H9 (cell line): Measurements from ENCODE around the gene EDEM1. TPM values are rescaled to one million over a fixed set of nuclear protein-coding genes. Genes with fewer than 3 reads are reported as not detected.

Experiments
- DNase-seq: peaks from one replicate; pipeline ENCODE4 v3.0.0-alpha.2; 2017
- H2AFZ ChIP-seq: one replicate; pipeline ENCODE4 v1.6.1; 2013; ENCODE audit warnings: mild to moderate bottlenecking, low read length, control low read depth, moderate library complexity
- H2AK5ac ChIP-seq: 2 replicates; pipeline ENCODE4 v1.6.1; 2013; ENCODE audit warnings: low read length, control low read depth, mixed read lengths; ENCODE audit not compliant: insufficient read length
- H2BK120ac ChIP-seq: one replicate; pipeline ENCODE4 v1.6.1; 2013; ENCODE audit warnings: low read depth, mild to moderate bottlenecking, low read length, control low read depth, inconsistent platforms; ENCODE audit not compliant: poor library complexity, severe bottlenecking
- H2BK12ac ChIP-seq: 2 replicates; pipeline ENCODE4 v1.6.1; 2013; ENCODE audit warnings: low read length, control low read depth, mixed read lengths, low read depth; ENCODE audit not compliant: insufficient read length
- H2BK15ac ChIP-seq: 2 replicates; pipeline ENCODE4 v1.6.1; 2013; ENCODE audit warnings: low read depth, low read length, control low read depth
- H2BK20ac ChIP-seq: one replicate; pipeline ENCODE4 v1.6.1; 2013; ENCODE audit warnings: low read depth, mild to moderate bottlenecking, low read length, control low read depth, inconsistent platforms; ENCODE audit not compliant: poor library complexity, severe bottlenecking
- H2BK5ac ChIP-seq: 2 replicates; pipeline ENCODE4 v1.6.1; 2013; ENCODE audit warnings: low read length, control low read depth, mixed read lengths; ENCODE audit not compliant: insufficient read length
- H3K14ac ChIP-seq: 2 replicates; pipeline ENCODE4 v1.6.1; 2013; ENCODE audit warnings: low read length, control low read depth; ENCODE audit not compliant: insufficient read depth
- H3K18ac ChIP-seq: 2 replicates; pipeline ENCODE4 v1.6.1; 2013; ENCODE audit warnings: low read depth, mild to moderate bottlenecking, mixed read lengths, low read length, control low read depth; ENCODE audit not compliant: insufficient read length
- H3K23ac ChIP-seq: 2 replicates; pipeline ENCODE4 v1.6.1; 2013; ENCODE audit warnings: low read length, control low read depth, mixed read lengths, low read depth; ENCODE audit not compliant: insufficient read length
- H3K23me2 ChIP-seq: 2 replicates; pipeline ENCODE4 v1.6.1; 2013; ENCODE audit warnings: low read depth, mild to moderate bottlenecking, mixed read lengths, low read length, control low read depth; ENCODE audit not compliant: insufficient read length, poor library complexity, severe bottlenecking
- H3K27ac ChIP-seq: 2 replicates; pipeline ENCODE4 v1.5.1; 2013; ENCODE audit warnings: low read length, control low read depth, mixed read lengths, low read depth; ENCODE audit not compliant: insufficient read length
- H3K27me3 ChIP-seq: 2 replicates; pipeline ENCODE4 v1.6.1; 2013; ENCODE audit warnings: low read length, control low read depth, inconsistent platforms; ENCODE audit not compliant: insufficient read depth
- H3K4ac ChIP-seq: 2 replicates; pipeline ENCODE4 v1.6.1; 2013; ENCODE audit warnings: low read depth, mild to moderate bottlenecking, control low read depth, inconsistent platforms, low read length, moderate library complexity
- H3K4me1 ChIP-seq: 2 replicates; pipeline ENCODE4 v1.6.1; 2013; ENCODE audit warnings: low read length, control low read depth, inconsistent platforms; ENCODE audit not compliant: insufficient read depth
- H3K4me2 ChIP-seq: 2 replicates; pipeline ENCODE4 v1.6.1; 2013; ENCODE audit warnings: low read length, control low read depth, mixed read lengths; ENCODE audit not compliant: insufficient read length, insufficient read depth
- H3K56ac ChIP-seq: 2 replicates; pipeline ENCODE4 v1.6.1; 2013; ENCODE audit warnings: low read depth, mild to moderate bottlenecking, mixed read lengths, low read length, control low read depth; ENCODE audit not compliant: insufficient read length
- H3K79me1 ChIP-seq: 2 replicates; pipeline ENCODE4 v1.6.1; 2013; ENCODE audit warnings: low read depth, mild to moderate bottlenecking, moderate library complexity, low read length, control low read depth, inconsistent platforms; ENCODE audit not compliant: insufficient read depth, poor library complexity, severe bottlenecking
- H3K79me2 ChIP-seq: 2 replicates; pipeline ENCODE4 v1.6.1; 2013; ENCODE audit warnings: low read length, control low read depth, inconsistent platforms; ENCODE audit not compliant: insufficient read depth
- H3K9ac ChIP-seq: 2 replicates; pipeline ENCODE4 v1.6.1; 2013; ENCODE audit warnings: low read length, control low read depth, mixed read lengths; ENCODE audit not compliant: insufficient read length; ENCODE audit errors: extremely low read depth
- H3K9me3 ChIP-seq: one replicate; pipeline ENCODE4 v1.6.1; 2013; ENCODE audit warnings: low read depth, low read length, inconsistent platforms; ENCODE audit not compliant: control insufficient read depth
- H3T11ph ChIP-seq: one replicate; pipeline ENCODE4 v1.6.1; 2013; ENCODE audit warnings: mild to moderate bottlenecking, low read length, control low read depth, inconsistent platforms
- H4K20me1 ChIP-seq: one replicate; pipeline ENCODE4 v1.6.1; 2013; ENCODE audit not compliant: control insufficient read depth, insufficient read length, insufficient read depth
- H4K5ac ChIP-seq: 2 replicates; pipeline ENCODE4 v1.6.1; 2013; ENCODE audit warnings: low read depth, mild to moderate bottlenecking, mixed read lengths, low read length, control low read depth; ENCODE audit not compliant: insufficient read length
- H4K8ac ChIP-seq: replicated peaks from 2 replicates; pipeline ENCODE4 v1.6.1; 2013; ENCODE audit warnings: low read length, control low read depth, mixed read lengths, low read depth; ENCODE audit not compliant: insufficient read length
- H4K91ac ChIP-seq: 2 replicates; pipeline ENCODE4 v1.6.1; 2013; ENCODE audit warnings: low read depth, mild to moderate bottlenecking, moderate library complexity, mixed read lengths, low read length, control low read depth; ENCODE audit not compliant: insufficient read length
- H3K27ac Mint-ChIP-seq, 3 experiments: 2 replicates in 2 of 3; 3 replicates in 1 of 3; pipeline ENCODE4 v1.8.0; 2020 to 2021; ENCODE audit warnings: mixed read lengths in 3 of 3, mild to moderate bottlenecking in 1 of 3, moderate library complexity in 1 of 3
- H3K27me3 Mint-ChIP-seq: 2 replicates; pipeline ENCODE4 v1.8.0; 2021; ENCODE audit warnings: low read depth, mild to moderate bottlenecking, moderate library complexity, mixed read lengths
- H3K36me3 Mint-ChIP-seq, 3 experiments: 2 replicates in 2 of 3; 3 replicates in 1 of 3; pipeline ENCODE4 v1.8.0; 2020 to 2021; ENCODE audit warnings: low read depth in 3 of 3, mixed read lengths in 3 of 3; ENCODE audit not compliant: insufficient read depth in 1 of 3
- H3K4me1 Mint-ChIP-seq, 2 experiments: 2 replicates each; pipeline ENCODE4 v1.8.0; 2020; ENCODE audit warnings: mixed read lengths in 2 of 2
- H3K4me3 Mint-ChIP-seq, 2 experiments: 2 replicates in 1 of 2; 3 replicates in 1 of 2; pipeline ENCODE4 v1.8.0; 2020 to 2021; ENCODE audit warnings: mild to moderate bottlenecking in 2 of 2, mixed read lengths in 2 of 2, moderate library complexity in 1 of 2
- H3K9me3 Mint-ChIP-seq, 2 experiments: 2 replicates in 1 of 2; 3 replicates in 1 of 2; pipeline ENCODE4 v1.8.0; 2020; ENCODE audit warnings: mild to moderate bottlenecking in 2 of 2, mixed read lengths in 2 of 2, moderate library complexity in 1 of 2
- WGBS: extraction: QIAGEN DNeasy Blood & Tissue Kit; methylation state at CpG from one replicate; pipeline ENCODE4 v1.1.7; 2013; ENCODE audit warnings: missing lambda C conversion rate, low lambda C conversion rate, mixed read lengths; ENCODE audit not compliant: insufficient read length; ENCODE audit errors: extremely low coverage; 5-methylcytosine and 5-hydroxymethylcytosine counted together
- total RNA-seq: library from RNA; stranded (reverse); gene quantifications from 2 replicates; pipeline ENCODE4 v1.2.1, GENCODE V29; 2021
- TF ChIP-seq, protein P1 (sequence below): fragments of 200-600 bp; sonication (generic); conservative IDR thresholded peaks from 3 replicates; pipeline ENCODE4 v1.8.0; 2021; ENCODE audit warnings: antibody characterized with exemption, mild to moderate bottlenecking

EDEM1 gene
- total RNA-seq, 1 experiment from 2014 or later: 11.7 TPM

DNA sequence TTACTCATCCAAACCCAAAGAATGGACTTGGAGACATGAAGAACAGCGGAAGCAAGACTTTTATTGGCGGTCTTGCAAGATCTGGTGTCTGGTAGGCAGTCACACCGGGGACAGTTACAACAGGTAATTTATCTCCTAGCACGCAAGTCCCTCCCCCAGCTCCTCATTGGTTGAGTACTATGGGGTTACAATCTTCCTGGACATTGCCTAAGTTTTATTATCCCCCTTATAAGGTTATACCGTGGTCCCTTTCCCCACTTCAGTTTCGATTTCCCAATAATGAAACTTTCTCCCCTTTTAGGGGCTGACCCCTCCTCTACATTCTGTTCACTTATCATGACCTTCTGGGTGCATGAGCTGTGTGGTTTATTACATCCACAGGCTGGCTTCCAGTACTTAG is 46.7 kb upstream of the EDEM1 start:
- Mint-ChIP-seq H3K27me3 (no peaks in the 10 kb centered on the region), H3K9me3 (peaks cover 31 to 39% of the 10 kb centered on the region in 2 experiments), H3K4me1 (peaks cover 15 to 16% of the 10 kb centered on the region in 2 experiments), H3K4me3 (no peak overlapping the region), H3K36me3 (peaks cover 32 to 50% (median 42%) of the 10 kb centered on the region in 3 experiments), H3K27ac (no peak overlapping the region)
- Histone ChIP-seq H3T11ph (no peak overlapping the region), H4K91ac (no peak overlapping the region), H4K20me1 (no peaks in the 10 kb centered on the region), H3K18ac (no peak overlapping the region), H3K79me2 (peaks cover 31% of the 10 kb centered on the region), H2BK5ac (no peak overlapping the region), H2BK15ac (no peak overlapping the region), H3K23ac (no peak overlapping the region), H2BK120ac (no peak overlapping the region), H3K14ac (no peak overlapping the region), H4K8ac (no peak overlapping the region), H3K56ac (no peak overlapping the region), H3K79me1 (peaks cover 7% of the 10 kb centered on the region), H2BK20ac (no peak overlapping the region), H3K4me1 (no peaks in the 10 kb centered on the region), H3K27me3 (no peaks in the 10 kb centered on the region), H2AK5ac (no peak overlapping the region), H3K23me2 (no peaks in the 10 kb centered on the region), H3K4me2 (no peak overlapping the region), H3K27ac (no peak overlapping the region), H4K5ac (no peak overlapping the region), H2AFZ (no peak overlapping the region), H3K4ac (no peak overlapping the region), H3K9ac (no peak overlapping the region), H2BK12ac (no peak overlapping the region), H3K9me3 (no peaks in the 10 kb centered on the region)
- TF ChIP-seq, protein P1, sequence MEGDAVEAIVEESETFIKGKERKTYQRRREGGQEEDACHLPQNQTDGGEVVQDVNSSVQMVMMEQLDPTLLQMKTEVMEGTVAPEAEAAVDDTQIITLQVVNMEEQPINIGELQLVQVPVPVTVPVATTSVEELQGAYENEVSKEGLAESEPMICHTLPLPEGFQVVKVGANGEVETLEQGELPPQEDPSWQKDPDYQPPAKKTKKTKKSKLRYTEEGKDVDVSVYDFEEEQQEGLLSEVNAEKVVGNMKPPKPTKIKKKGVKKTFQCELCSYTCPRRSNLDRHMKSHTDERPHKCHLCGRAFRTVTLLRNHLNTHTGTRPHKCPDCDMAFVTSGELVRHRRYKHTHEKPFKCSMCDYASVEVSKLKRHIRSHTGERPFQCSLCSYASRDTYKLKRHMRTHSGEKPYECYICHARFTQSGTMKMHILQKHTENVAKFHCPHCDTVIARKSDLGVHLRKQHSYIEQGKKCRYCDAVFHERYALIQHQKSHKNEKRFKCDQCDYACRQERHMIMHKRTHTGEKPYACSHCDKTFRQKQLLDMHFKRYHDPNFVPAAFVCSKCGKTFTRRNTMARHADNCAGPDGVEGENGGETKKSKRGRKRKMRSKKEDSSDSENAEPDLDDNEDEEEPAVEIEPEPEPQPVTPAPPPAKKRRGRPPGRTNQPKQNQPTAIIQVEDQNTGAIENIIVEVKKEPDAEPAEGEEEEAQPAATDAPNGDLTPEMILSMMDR: no peak
- WGBS: no CpG with 5 or more reads among the region's 6 CpGs
- DNase-seq: no peak
